H1 (cell line): ENCODE results near the gene LMNTD1.

Source experiments
- CTCF ChIP-seq, 3 experiments: IDR thresholded peaks; 1 replicate in 2 of 3; 2 replicates in 1 of 3; pipeline versions ENCODE4 v1.5.1 to v1.6.1; 2011; ENCODE audit warnings: low read length in 3 of 3, mild to moderate bottlenecking in 3 of 3, inconsistent platforms in 2 of 3, low read depth in 1 of 3, moderate library complexity in 1 of 3; ENCODE audit not compliant: insufficient read depth in 1 of 3; ENCODE audit errors: control extremely low read depth in 1 of 3
- KDM5A ChIP-seq: fragments of 200-600 bp; IDR thresholded peaks from 2 replicates; pipeline ENCODE4 v1.7.1; 2012; ENCODE audit warnings: mild to moderate bottlenecking, low read length, inconsistent platforms, mixed read lengths
- POLR2AphosphoS5 ChIP-seq: IDR thresholded peaks from 2 replicates; pipeline ENCODE4 v1.6.1; 2011; ENCODE audit warnings: low read depth, low read length
- TAF7 ChIP-seq: optimal IDR thresholded peaks from 2 replicates; pipeline ENCODE3; 2011; ENCODE audit warnings: low read depth, mild to moderate bottlenecking, inconsistent platforms, low read length, moderate library complexity, borderline replicate concordance

- TF ChIP-seq POLR2AphosphoS5 (no peak), TAF7 (no peak), CTCF (IDR thresholded peaks at IDR 0.05; ENCODE audit: control extremely low read depth in 1 of 3, insufficient read depth in 1 of 3, low read depth in 1 of 3, low read length in 3 of 3) (no peak), KDM5A (no peak)
Measured at GRCh38 chr12:25482625-25483024, 70.5 kb downstream of the LMNTD1 start.
